HG03064 (cell line): Measurements from ENCODE around the gene OPN3.

Experiments used
- ATAC-seq: cut with Tn5 transposase; IDR thresholded peaks from one replicate; pipeline ENCODE4 v1.9.1; 2021; ENCODE audit warnings: low read depth; ENCODE audit not compliant: unreplicated experiment

Gene OPN3

GRCh38 chr1:241596633-241597032, 43.5 kb downstream of the OPN3 start:
- no peak for ATAC-seq

GRCh38 chr1:241593186-241593585, 47.0 kb downstream of the OPN3 start:
- ATAC-seq, result no peak

DNA sequence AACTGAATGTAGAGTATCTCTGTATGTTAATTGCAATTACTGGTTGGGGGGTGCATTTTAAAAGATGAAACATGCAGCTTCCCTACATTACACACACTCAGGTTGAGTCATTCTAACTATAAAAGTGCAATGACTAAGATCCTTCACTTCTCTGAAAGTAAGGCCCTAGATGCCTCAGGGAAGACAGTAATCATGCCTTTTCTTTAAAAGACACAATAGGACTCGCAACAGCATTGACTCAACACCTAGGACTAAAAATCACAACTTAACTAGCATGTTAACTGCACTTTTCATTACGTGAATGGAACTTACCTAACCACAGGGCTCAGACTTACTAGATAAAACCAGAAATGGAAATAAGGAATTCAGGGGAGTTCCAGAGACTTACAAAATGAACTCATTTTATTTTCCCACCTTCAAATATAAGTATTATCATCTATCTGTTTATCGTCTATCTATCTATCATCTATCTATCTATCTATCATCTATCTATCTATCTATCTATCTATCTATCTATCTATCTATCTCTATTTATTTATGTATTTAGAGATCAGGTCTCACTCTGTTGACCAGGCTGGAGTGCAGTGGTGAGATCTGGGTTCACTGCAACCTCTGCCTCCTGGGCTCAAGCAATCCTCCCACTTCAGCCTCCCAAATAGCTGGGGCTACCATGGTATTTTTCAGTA, 47.8 kb downstream of the OPN3 start:
- no peak for ATAC-seq

DNA sequence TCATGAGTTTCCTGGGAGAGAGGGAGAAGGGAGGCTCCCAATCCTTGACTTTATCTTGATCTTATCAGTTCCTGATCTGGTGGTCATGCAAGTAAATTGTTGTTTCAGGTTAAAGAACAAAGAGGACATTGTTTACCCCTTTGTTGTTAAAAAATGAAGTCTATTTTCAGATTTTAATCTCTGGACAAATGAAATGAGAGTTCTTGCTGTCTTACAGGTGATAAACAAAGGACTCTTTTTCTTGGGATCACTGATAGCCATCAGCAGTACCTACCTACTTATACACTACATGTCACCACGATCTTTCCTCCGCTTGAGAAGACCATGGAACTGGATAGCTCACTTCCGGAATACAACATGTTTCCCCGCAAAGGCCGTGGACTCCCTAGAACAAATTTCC, 48.4 kb downstream of the OPN3 start:
- no peak for ATAC-seq

- ATAC-seq, result no peak
Observed at GRCh38 chr1:241591317-241591716, 48.9 kb downstream of the OPN3 start.

- ATAC-seq, result no peak
Observed at GRCh38 chr1:241590719-241591118, 49.5 kb downstream of the OPN3 start.

DNA sequence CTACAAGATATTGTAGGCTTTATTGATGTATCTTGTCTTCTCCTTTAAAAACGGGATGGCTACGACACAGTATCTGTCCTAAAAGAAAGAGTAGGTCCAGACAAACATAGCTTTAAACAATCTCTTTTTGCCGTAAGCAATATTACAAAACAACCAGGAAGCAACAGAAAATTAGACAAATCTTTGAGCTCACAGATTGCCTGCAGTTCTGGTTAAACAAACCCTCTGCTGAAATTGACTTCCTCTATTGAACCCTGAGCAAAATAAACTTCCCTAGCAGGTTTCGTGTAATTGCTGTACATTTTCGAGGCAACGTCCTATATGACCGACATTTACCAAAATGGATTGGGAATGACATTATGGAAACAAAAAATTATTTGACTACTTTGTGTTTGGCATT, 50.6 kb downstream of the OPN3 start:
- ATAC-seq, result no peak

- ATAC-seq, result no peak
Observed at GRCh38 chr1:241586905-241587512, 53.2 kb downstream of the OPN3 start.

- ATAC-seq, result no peak
Observed at GRCh38 chr1:241582921-241583321, 57.2 kb downstream of the OPN3 start.

- ATAC-seq, result no peak
Observed at GRCh38 chr1:241579434-241579833, 60.7 kb downstream of the OPN3 start.

- no peak for ATAC-seq
Observed at GRCh38 chr1:241574154-241574553, 66.0 kb downstream of the OPN3 start.

GRCh38 chr1:241569848-241570247, 70.3 kb downstream of the OPN3 start:
- ATAC-seq, result no peak

DNA sequence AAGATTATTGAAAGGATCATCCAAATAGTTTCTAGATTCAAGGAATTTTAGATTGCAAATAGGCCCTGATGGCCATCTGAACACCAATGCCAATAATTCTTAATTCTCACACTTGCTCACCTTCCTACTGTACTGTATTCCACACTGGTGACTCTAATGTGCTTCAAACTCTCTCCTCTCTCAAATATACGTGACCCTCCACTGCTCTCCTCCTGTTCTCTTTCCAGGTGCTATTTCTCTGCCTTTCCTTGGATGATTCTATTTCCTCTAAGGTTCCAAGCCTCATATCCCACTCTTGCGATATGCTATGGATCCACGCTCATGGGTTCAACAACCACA, 79.4 kb downstream of the OPN3 start:
- ATAC-seq, result no peak

- no peak for ATAC-seq
Observed at GRCh38 chr1:241560146-241560848, 79.9 kb downstream of the OPN3 start.

DNA sequence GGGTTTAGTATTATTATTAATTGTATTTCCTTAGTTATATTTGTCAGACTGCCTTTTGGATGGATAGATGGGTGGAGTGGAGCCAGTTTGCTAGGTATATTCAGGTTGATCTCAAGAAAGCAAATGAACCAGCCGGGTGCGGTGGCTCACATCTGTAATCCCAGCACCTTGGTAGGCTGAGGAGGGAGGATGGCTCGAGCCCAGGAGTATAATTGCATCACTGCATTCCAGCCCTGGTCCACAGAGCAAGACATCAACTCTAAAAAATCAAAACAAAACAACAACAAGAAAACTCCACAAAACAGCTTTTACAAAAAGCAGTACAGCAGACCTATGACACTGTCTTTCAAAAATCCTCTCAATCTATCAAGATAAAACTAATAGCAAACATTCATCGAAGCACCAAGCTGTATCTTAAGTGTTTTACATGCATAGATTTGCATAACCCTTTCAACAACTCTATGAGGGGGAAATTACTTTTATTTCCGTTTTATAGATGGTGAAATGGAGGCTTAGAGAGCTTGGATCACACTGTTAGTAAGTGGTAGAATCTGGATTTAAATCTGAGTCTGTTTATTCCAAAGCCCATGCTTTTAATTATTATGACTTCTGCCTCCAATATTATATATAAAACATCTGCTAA, 82.5 kb downstream of the OPN3 start:
- no peak for ATAC-seq

DNA sequence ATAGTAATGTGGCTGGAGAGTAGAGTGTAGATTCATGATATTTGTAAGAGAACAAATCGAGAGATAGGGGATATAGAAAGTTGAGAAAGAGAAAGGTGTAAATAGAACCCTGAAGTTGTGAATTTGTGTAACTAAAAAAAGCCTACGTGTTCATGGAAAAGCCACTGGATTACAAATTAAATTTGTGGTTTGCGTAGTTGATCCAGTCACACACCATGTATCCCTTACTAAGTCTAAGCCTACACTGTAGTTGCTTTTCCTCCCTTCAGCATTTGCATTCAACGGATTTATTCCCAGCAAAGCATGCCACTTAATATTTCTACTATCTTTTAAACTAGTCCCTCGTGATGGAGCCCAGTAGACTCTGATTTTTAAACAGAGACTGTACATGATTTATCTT, 83.1 kb downstream of the OPN3 start:
- no peak for ATAC-seq

DNA sequence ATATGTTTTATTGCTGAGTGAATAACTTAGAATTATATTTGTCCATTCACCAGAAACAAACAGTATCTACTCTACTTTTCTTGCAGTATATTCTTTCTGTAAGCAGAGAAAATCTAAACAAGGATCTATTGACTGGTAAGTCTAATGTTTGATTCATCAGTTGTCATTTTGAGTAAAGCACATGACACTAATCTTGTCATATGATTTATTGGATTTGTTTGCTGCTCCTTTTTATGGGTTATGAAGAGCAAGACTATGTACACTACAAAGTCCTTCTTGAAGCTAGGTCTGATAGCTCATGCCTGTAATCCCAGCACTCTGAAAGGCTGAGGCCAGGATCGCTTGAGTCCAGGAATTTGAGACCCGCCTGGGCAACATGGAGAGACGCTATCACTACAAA, 84.6 kb downstream of the OPN3 start:
- ATAC-seq, result no peak

DNA sequence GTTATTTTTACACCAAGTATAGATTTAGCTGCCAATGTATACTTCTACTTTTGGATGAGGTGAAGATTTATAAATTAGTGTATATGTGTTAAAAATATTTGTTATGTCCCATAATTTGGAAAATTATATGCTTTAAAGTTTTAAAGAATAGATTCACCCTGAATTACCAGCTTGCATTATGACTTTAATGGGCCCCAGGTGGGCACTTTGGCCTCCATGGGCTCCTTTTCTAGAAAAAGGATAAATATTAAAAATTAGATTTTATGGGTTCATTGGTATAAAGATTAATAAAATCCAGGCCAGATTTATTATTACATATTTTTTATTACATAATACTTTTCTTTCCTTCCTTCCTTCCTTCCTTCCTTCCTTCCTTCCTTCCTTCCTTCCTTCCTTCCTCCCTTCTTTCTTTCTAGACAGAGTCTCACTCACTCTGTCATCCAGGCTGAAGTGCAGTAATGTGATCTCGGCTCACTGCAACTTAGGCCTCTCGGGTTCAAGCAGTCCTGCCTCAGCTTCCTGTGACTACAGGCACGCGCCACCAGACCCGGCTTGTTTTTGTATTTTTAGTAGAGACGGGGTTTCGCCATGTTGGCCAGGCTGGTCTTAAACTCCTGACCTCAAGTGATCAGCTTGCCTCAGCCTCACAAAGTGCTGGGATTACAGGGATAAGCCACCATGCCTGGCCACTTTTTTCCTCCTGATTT, 86.1 kb downstream of the OPN3 start:
- ATAC-seq, result no peak

DNA sequence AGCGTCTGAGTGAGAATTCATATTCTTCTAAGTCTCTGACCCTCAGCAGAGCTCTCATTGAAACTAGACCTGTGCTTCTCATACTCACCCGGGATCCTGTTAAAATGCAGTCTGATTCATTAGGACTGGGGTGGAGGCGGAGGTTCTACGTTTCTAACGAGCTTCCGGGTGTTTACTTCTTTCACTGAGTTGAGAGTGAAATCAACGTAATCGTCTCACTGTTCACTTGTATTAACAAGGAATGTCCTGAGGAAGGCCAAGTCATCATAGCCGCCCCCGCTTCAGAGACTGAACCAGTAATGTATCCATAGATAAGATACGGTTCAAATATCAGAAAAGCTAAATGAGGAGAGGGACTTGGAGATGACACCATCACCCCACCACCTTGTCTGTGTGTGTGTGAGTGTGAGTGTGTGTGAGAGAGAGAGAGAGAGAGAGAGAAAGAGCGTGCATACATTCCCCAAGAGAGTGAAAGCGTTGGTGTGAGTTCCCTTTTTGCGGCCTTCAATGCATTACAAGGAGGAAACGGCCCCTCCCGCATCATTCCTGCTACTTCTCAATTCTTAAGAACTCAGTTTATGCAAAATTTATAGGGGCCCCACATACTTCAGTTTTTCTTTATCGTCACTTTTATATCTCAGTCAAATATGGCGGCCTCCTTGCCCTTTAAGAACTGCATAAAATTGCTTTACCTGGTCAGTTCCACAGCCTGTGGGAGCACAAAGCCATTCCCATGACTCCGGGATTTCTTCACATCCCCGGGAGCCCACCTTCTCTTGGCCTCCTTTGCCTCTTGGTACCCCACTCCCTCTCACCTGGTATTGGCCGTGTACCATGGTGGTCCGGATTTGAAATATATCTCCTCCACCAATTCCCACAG, 88.2 kb downstream of the OPN3 start:
- peak; percentile 70 for ATAC-seq

DNA sequence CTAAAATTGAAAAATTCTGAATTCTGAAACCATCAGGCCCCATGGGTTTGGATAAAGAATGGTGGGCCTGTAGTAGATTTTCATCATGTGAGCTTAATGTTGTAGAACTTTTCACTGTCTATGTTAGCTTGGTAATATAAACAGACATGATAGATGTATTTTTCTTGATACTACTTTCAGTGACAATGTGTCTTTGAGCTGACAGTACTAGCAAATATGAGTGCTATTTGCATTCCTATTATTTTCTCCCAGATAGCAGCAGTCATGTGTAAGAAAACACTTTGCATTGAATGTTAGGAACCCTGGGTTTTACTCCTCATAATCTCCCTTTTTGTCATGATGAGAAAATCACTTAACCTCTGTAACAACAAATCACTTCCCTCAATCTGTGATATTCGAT, 89.9 kb downstream of the OPN3 start:
- no peak for ATAC-seq
